Activated CD8-positive, alpha-beta memory T cell treated with anti-CD3 and anti-CD28 coated beads for 36 hours (primary cell): Measurements from ENCODE around the gene ELOVL7. TPM values are rescaled to one million over a fixed set of nuclear protein-coding genes. Genes with fewer than 3 reads are reported as not detected.
"Not testable (repeated sequence)": the region's sequence is repeated elsewhere in the genome, so short reads cannot be mapped to it uniquely, and the experiment has no call there.

ENCODE experiments used
- CTCF ChIA-PET: fragments of 350-600 bp; sonication (Branson Sonifier 250); formaldehyde crosslinking; loops from one replicate; lab custom pipeline; 2021; ENCODE audit warnings: antibody characterized with exemption; lab: Charles Lee
- POLR2A ChIA-PET: fragments of 350-600 bp; sonication (Branson Sonifier 250); formaldehyde crosslinking; loops from one replicate; lab custom pipeline; 2021; ENCODE audit warnings: antibody characterized with exemption; lab: Charles Lee
- total RNA-seq, 2 experiments: library from RNA; stranded (reverse); gene quantifications; one replicate each; pipeline ENCODE4 v1.2.3, GENCODE V29; 2021

Gene ELOVL7
- total RNA-seq, 2 experiments from 2014 or later: 0.04 to 0.06 TPM

GRCh38 chr5:60835554-60835953 lies 8.5 kb downstream of the ELOVL7 start:
- CTCF ChIA-PET: no interaction called here
- POLR2A ChIA-PET: no interaction called here

GRCh38 chr5:60833520-60833919 lies 10.5 kb downstream of the ELOVL7 start:
- ChIA-PET POLR2A (no interaction called here), CTCF (no interaction called here)

- ChIA-PET POLR2A (no interaction called here), CTCF (no interaction called here)
These were observed 13.4 kb downstream of the ELOVL7 start for GRCh38 chr5:60830581-60831127.

- ChIA-PET POLR2A (no interaction called here), CTCF (no interaction called here)
These were observed 14.4 kb downstream of the ELOVL7 start for GRCh38 chr5:60829490-60830266.

- ChIA-PET POLR2A (no interaction called here), CTCF (no interaction called here)
These were observed 16.9 kb downstream of the ELOVL7 start for GRCh38 chr5:60827201-60827600.

- ChIA-PET CTCF (no interaction called here), POLR2A (no interaction called here)
These were observed 17.4 kb downstream of the ELOVL7 start for GRCh38 chr5:60826653-60827052.

GRCh38 chr5:60823574-60823973 lies 20.5 kb downstream of the ELOVL7 start:
- POLR2A ChIA-PET: no interaction called here
- CTCF ChIA-PET: no interaction called here

- ChIA-PET POLR2A (no interaction called here), CTCF (no interaction called here)
These were observed 21.8 kb downstream of the ELOVL7 start for GRCh38 chr5:60822285-60822556.

GRCh38 chr5:60821488-60822284 lies 22.4 kb downstream of the ELOVL7 start:
- CTCF ChIA-PET: no interaction called here
- POLR2A ChIA-PET: no interaction called here

- CTCF ChIA-PET: no interaction called here
- POLR2A ChIA-PET: no interaction called here
These were observed 23.2 kb downstream of the ELOVL7 start for GRCh38 chr5:60820593-60821487.

GRCh38 chr5:60816138-60816537 lies 27.9 kb downstream of the ELOVL7 start:
- CTCF ChIA-PET, POLR2A ChIA-PET: not testable (repeated sequence)

- CTCF ChIA-PET: interaction anchor here (0.5 kb wide), 1 partner anchor 682 kb away, joined by 4 read pairs; no protein-coding TSS in a partner anchor
- POLR2A ChIA-PET: no interaction called here
These were observed 29.6 kb downstream of the ELOVL7 start for GRCh38 chr5:60814498-60814897.

GRCh38 chr5:60812426-60812825 lies 31.6 kb downstream of the ELOVL7 start:
- ChIA-PET POLR2A (no interaction called here), CTCF (no interaction called here)

- CTCF ChIA-PET: no interaction called here
- POLR2A ChIA-PET: no interaction called here
These were observed 33.0 kb downstream of the ELOVL7 start for GRCh38 chr5:60811105-60811504.

- ChIA-PET CTCF (no interaction called here), POLR2A (no interaction called here)
These were observed 33.5 kb downstream of the ELOVL7 start for GRCh38 chr5:60810438-60811085.

- CTCF ChIA-PET: no interaction called here
- POLR2A ChIA-PET: no interaction called here
These were observed 34.1 kb downstream of the ELOVL7 start for GRCh38 chr5:60809891-60810425.

GRCh38 chr5:60806591-60807243 lies 37.4 kb downstream of the ELOVL7 start:
- POLR2A ChIA-PET: no interaction called here
- CTCF ChIA-PET: no interaction called here

GRCh38 chr5:60805463-60805862 lies 38.6 kb downstream of the ELOVL7 start:
- CTCF ChIA-PET: no interaction called here

GRCh38 chr5:60803712-60804111 lies 40.4 kb downstream of the ELOVL7 start:
- POLR2A ChIA-PET: no interaction called here
- CTCF ChIA-PET: no interaction called here

More at GRCh38 chr5:60805463-60805862, 38.6 kb downstream of the ELOVL7 start:
- POLR2A ChIA-PET: no interaction called here
